GM23338 (cell line): ENCODE results near the gene NDUFS6. TPM values are rescaled to one million over a fixed set of nuclear protein-coding genes. Genes with fewer than 3 reads are reported as not detected.

ENCODE experiments used
- ATAC-seq: fragments of 200-7000 bp; cut with Tn5 transposase; 3 replicates; pipeline ENCODE4 v1.9.1; 2020
- DNase-seq: peaks from one replicate; pipeline ENCODE4 v3.0.0-alpha.2; 2015; ENCODE audit warnings: low spot score
- H2AFZ ChIP-seq: fragments of 200-600 bp; sonication (generic); 2 replicates; pipeline ENCODE4 v1.8.0; 2016; ENCODE audit warnings: antibody characterized with exemption, mild to moderate bottlenecking, moderate library complexity
- H3F3A ChIP-seq: fragments of 200-600 bp; sonication (generic); replicated peaks from 2 replicates; pipeline ENCODE4 v1.8.0; 2017; ENCODE audit warnings: antibody characterized with exemption, mixed run types, low read depth
- H3K27ac ChIP-seq: fragments of 200-600 bp; sonication (generic); 2 replicates; pipeline ENCODE4 v1.6.1; 2016; ENCODE audit warnings: low read depth
- H3K27me3 ChIP-seq: fragments of 200-600 bp; sonication (generic); 2 replicates; pipeline ENCODE4 v1.8.0; 2016; ENCODE audit warnings: mild to moderate bottlenecking, mixed run types, moderate library complexity; ENCODE audit not compliant: insufficient read depth
- H3K36me3 ChIP-seq: fragments of 200-600 bp; sonication (generic); 2 replicates; pipeline ENCODE4 v1.8.0; 2016; ENCODE audit warnings: mild to moderate bottlenecking; ENCODE audit not compliant: insufficient read depth
- H3K4me1 ChIP-seq: fragments of 200-600 bp; sonication (generic); 2 replicates; pipeline ENCODE4 v1.8.0; 2016; ENCODE audit warnings: mild to moderate bottlenecking, moderate library complexity; ENCODE audit not compliant: insufficient read depth
- H3K4me2 ChIP-seq: fragments of 200-600 bp; sonication (generic); 2 replicates; pipeline ENCODE4 v1.7.1; 2017; ENCODE audit warnings: mixed run types
- H3K4me3 ChIP-seq: fragments of 200-600 bp; sonication (generic); 2 replicates; pipeline ENCODE4 v1.6.1; 2016; ENCODE audit warnings: mixed run types
- H3K79me2 ChIP-seq: fragments of 200-600 bp; sonication (generic); replicated peaks from 2 replicates; pipeline ENCODE4 v1.8.0; 2017; ENCODE audit warnings: mild to moderate bottlenecking; ENCODE audit not compliant: insufficient read depth
- H3K9me2 ChIP-seq: fragments of 200-600 bp; sonication (generic); 2 replicates; pipeline ENCODE4 v1.8.0; 2017; ENCODE audit not compliant: insufficient read depth
- H4K20me1 ChIP-seq: fragments of 200-600 bp; sonication (generic); replicated peaks from 2 replicates; pipeline ENCODE4 v1.8.0; 2017; ENCODE audit warnings: mild to moderate bottlenecking; ENCODE audit not compliant: insufficient read depth
- H3K27ac Mint-ChIP-seq: 2 replicates; pipeline ENCODE4 v1.8.0; 2020; ENCODE audit warnings: inconsistent platforms, mild to moderate bottlenecking, moderate library complexity, mixed read lengths
- H3K27me3 Mint-ChIP-seq: 3 replicates; pipeline ENCODE4 v1.8.0; 2022; ENCODE audit warnings: low read depth, mild to moderate bottlenecking, moderate library complexity, mixed read lengths, inconsistent platforms; ENCODE audit not compliant: insufficient read depth, poor library complexity
- H3K36me3 Mint-ChIP-seq: 3 replicates; pipeline ENCODE4 v1.8.0; 2021; ENCODE audit warnings: low read depth, mild to moderate bottlenecking, inconsistent platforms, moderate library complexity, mixed read lengths
- H3K4me1 Mint-ChIP-seq: 3 replicates; pipeline ENCODE4 v1.8.0; 2020; ENCODE audit warnings: mild to moderate bottlenecking, inconsistent platforms, mixed read lengths
- H3K4me3 Mint-ChIP-seq: 3 replicates; pipeline ENCODE4 v1.8.0; 2021; ENCODE audit warnings: moderate library complexity, mild to moderate bottlenecking, inconsistent platforms, mixed read lengths
- H3K9me3 Mint-ChIP-seq: 3 replicates; pipeline ENCODE4 v1.8.0; 2020; ENCODE audit warnings: moderate library complexity, mild to moderate bottlenecking, inconsistent platforms, mixed read lengths
- CREB1 ChIP-seq: fragments of 250-450 bp; sonication (Bioruptor Pico); IDR thresholded peaks from 2 replicates; pipeline ENCODE4 v1.5.0; 2020; ENCODE audit warnings: low read depth, mild to moderate bottlenecking, moderate library complexity
- CTCF ChIP-seq, 2 experiments: fragments of 200-600 bp in 1 of 2; sonication (generic) in 1 of 2; conservative IDR thresholded peaks; 2 replicates each; pipeline versions ENCODE4 v1.5.1 to v1.6.1; 2016 to 2017; ENCODE audit warnings: antibody characterized with exemption in 2 of 2, low read depth in 2 of 2, mild to moderate bottlenecking in 2 of 2, moderate library complexity in 1 of 2
- EZH2phosphoT487 ChIP-seq: fragments of 200-600 bp; sonication (generic); IDR thresholded peaks from one replicate; pipeline ENCODE4 v1.8.1; 2018; ENCODE audit warnings: antibody characterized with exemption; ENCODE audit not compliant: unreplicated experiment
- JUNB ChIP-seq: IDR thresholded peaks from one replicate; pipeline ENCODE4 v1.6.1; 2016; ENCODE audit warnings: antibody characterized with exemption; ENCODE audit not compliant: unreplicated experiment
- NANOG ChIP-seq: IDR thresholded peaks from 2 replicates; pipeline ENCODE4 v1.6.1; 2016; ENCODE audit warnings: antibody characterized with exemption, borderline replicate concordance
- POLR2AphosphoS5 ChIP-seq: IDR thresholded peaks from 2 replicates; pipeline ENCODE4 v1.6.1; 2016; ENCODE audit warnings: antibody characterized with exemption, low read depth
- REST ChIP-seq: IDR thresholded peaks from one replicate; pipeline ENCODE4 v1.6.1; 2018; ENCODE audit warnings: antibody characterized with exemption; ENCODE audit not compliant: unreplicated experiment
- STAT1 ChIP-seq: IDR thresholded peaks from one replicate; pipeline ENCODE4 v1.6.1; 2016; ENCODE audit warnings: antibody characterized with exemption; ENCODE audit not compliant: unreplicated experiment
- ZNF114 ChIP-seq: fragments of 250-450 bp; sonication (Bioruptor Pico); IDR thresholded peaks from 2 replicates; pipeline ENCODE4 v1.5.0; 2020; ENCODE audit warnings: mild to moderate bottlenecking, moderate library complexity
- ZNF331 ChIP-seq: fragments of 250-450 bp; sonication (Bioruptor Pico); IDR thresholded peaks from 2 replicates; pipeline ENCODE4 v1.5.0; 2020; ENCODE audit warnings: low read depth, mild to moderate bottlenecking, moderate library complexity
- ZNF462 ChIP-seq: fragments of 250-450 bp; sonication (Bioruptor Pico); IDR thresholded peaks from 2 replicates; pipeline ENCODE4 v1.5.0; 2020; ENCODE audit warnings: mild to moderate bottlenecking, moderate library complexity
- polyA plus RNA-seq: library from polyadenylated mRNA; unstranded; fragments of >200 nt; fragmentation: Nextera tagmentation; extraction: Ambion mirVana; gene quantifications from 2 replicates; pipeline ENCODE4 v1.2.1, GENCODE V29; 2016
- total RNA-seq: library from RNA; depleted of rRNA; stranded (reverse); fragments of >200 nt; shearing (Covaris generic); gene quantifications from 2 replicates; pipeline ENCODE4 v1.2.3, GENCODE V29; 2014

The NDUFS6 gene
- total and polyA plus RNA-seq, 2 experiments from 2014 or later, result 94.8 to 289 TPM

GRCh38 chr5:1757511-1757910, 43.7 kb upstream of the NDUFS6 start (continued):
- no peak for TF ChIP-seq ZNF114 (CRISPR knock-in tag)

- Histone ChIP-seq H3K36me3 (no peaks in the 10 kb centered on the region), H3K79me2 (no peaks in the 10 kb centered on the region), H3K27me3 (no peaks in the 10 kb centered on the region), H2AFZ (no peak overlapping the region), H3K4me3 (no peak overlapping the region), H3K4me1 (peaks cover 13% of the 10 kb centered on the region), H3K4me2 (no peak overlapping the region), H3F3A (no peaks in the 10 kb centered on the region), H3K9me2 (no peaks in the 10 kb centered on the region), H4K20me1 (no peaks in the 10 kb centered on the region), H3K27ac (no peak overlapping the region)
- Mint-ChIP-seq H3K36me3 (peaks cover 10% of the 10 kb centered on the region; the same call in 2 of the 3 replicates), H3K4me3 (no peak overlapping the region), H3K27ac (no peak overlapping the region), H3K9me3 (peaks cover 17% of the 10 kb centered on the region), H3K27me3 (peaks cover 8% of the 10 kb centered on the region), H3K4me1 (peaks cover 29% of the 10 kb centered on the region)
- TF ChIP-seq REST, result no peak
- TF ChIP-seq EZH2phosphoT487, result no peak
- TF ChIP-seq CTCF (conservative IDR thresholded peaks at IDR 0.05; ENCODE audit: low read depth in 2 of 2), result no peak
- TF ChIP-seq ZNF462 (CRISPR knock-in tag), result no peak
- TF ChIP-seq STAT1, result no peak
- TF ChIP-seq ZNF331, result no peak
- TF ChIP-seq POLR2AphosphoS5, result no peak
- no peak for TF ChIP-seq JUNB
- no peak for TF ChIP-seq NANOG
- no peak for TF ChIP-seq CREB1 (CRISPR knock-in tag)
- TF ChIP-seq ZNF114 (CRISPR knock-in tag), result no peak
- ATAC-seq (no peak), DNase-seq (no peak)
Measured at GRCh38 chr5:1758574-1758973, 42.6 kb upstream of the NDUFS6 start.
